GM18508 (cell line): ENCODE measurements around the gene KRT26.
"Not testable (repeated sequence)": the region's sequence is repeated elsewhere in the genome, so short reads cannot be mapped to it uniquely, and the experiment has no call there.

Experiments
- ATAC-seq: cut with Tn5 transposase; IDR thresholded peaks from one replicate; pipeline ENCODE4 v1.9.1; 2021; ENCODE audit warnings: moderate number of reproducible peaks; ENCODE audit not compliant: insufficient read depth, unreplicated experiment

Gene KRT26

GRCh38 chr17:40772101-40772500, at the start of gene KRT26:
TSS of gene KRT26 (minus strand) at chr17:40772201. CDS start at chr17:40772113, 88 bp downstream.
- ATAC-seq, result no peak

GRCh38 chr17:40821536-40821935, 49.5 kb upstream of the KRT26 start:
- no peak for ATAC-seq

DNA sequence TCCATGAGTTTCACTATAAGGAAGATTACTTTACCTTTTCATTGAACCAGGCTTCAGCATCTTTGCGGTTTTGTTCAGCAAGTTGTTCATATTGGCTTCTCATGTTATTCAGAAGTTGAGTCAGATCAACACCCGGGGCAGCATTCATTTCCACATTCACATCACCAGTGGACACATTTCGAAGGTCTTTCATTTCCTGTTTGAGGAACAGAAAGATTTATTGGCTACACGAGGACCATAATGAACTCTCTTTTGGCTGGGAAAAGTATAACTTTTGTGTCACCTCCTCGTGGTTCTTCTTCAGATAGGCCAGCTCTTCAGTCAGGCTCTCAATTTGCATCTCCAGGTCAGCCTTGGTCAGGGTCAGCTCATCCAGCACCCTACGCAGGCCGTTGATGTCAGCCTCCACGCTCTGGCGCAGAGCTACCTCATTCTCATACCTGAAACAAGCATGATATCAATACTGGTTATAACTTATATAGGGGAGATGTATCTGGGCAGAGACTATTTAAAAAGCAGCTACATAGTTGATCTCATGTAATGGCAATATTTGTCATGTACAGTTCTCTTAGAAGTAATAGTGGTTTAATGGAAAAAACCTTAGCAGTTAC, 48.3 kb upstream of the KRT26 start:
- no peak for ATAC-seq

DNA sequence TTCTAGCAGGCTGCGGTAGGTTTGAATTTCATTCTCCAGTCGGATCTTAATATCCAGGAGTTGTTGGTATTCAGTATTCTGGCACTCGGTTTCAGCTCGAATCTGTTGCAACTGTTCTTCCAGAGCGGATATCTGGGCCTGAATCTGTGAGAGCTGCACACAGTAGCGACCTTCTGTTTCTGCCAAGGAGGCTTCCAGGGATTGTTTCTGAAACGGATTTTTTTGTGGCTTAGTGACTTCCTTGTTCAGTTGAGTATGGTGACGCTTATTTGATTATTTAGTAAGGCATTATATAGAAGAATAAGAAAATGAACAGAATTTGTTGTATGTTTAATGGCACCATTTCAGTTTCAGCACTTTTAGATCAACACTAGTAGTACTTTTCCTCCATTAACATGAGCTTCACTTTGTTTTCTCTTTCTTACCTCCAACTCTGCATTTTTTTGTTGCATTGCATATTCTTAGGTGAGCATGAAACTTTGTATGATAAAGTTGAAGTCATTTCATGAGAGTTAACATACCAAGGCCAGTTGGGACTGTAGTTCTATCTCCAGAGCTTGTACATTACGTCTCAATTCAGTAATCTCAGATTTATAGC, 47.6 kb upstream of the KRT26 start:
- ATAC-seq, result no peak

DNA sequence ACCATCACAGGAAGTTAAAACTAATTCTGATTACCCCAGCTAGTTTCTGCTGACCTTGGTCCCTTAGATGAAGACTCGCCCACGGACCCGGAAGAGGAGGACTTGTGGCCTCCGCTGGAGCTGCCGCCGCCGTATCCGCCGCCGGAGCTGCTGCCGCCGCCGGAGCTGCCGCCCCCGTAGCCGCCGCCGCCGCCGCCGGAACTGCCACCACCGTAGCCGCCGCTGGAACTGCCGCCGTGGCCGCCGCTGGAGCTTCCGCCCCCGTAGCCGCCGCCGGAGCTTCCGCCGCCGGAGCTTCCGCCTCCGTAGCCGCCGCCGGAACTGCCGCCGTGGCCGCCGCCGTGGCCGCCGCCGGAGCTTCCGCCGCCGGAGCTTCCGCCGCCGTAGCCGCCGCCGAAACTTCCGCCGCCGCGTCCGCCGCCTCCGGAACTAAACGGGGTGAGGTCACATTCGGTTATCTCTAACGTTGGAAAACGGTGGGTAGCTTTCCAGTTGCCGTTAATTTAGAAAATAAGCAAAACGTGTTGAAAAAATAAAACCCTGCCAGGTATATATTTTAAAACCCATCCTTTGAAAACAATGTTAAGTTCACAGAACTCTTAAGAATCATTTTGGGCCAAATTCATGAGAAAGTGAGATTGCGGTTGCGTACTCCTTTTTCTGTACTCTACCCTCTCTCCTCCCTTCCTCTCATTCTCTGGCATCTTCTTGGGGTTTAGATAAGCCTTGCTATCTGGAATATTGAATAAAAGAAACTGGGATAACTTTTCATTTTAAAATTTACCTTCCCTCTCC, 46.9 kb upstream of the KRT26 start:
- no peak for ATAC-seq

DNA sequence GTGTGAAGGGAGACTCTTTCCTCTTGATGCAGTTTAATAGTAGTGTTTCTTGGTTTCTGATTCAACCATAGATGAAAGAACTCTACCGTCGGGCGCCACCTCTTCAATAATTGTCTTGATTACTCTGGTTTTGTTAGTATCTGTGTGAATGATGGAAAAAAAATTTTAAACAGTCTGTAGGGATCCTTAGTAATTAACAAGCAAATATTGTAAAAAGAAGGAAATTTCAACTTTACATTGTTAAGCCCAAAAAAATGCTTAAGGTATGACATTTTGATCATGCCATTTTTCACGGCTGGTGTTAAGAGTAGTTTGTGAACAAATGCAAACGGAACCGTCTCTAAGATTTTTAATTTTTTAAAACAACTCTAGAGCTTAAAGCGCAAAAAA, 46.3 kb upstream of the KRT26 start:
- ATAC-seq, result no peak

- ATAC-seq, result no peak
These were observed 45.2 kb upstream of the KRT26 start for GRCh38 chr17:40817103-40817682.

GRCh38 chr17:40816569-40816968, 44.6 kb upstream of the KRT26 start:
- ATAC-seq, result no peak

- no peak for ATAC-seq
These were observed 43.4 kb upstream of the KRT26 start for GRCh38 chr17:40815381-40815780.

- ATAC-seq, result not testable (repeated sequence)
These were observed 42.7 kb upstream of the KRT26 start for GRCh38 chr17:40814657-40815056.

GRCh38 chr17:40813804-40814203, 41.8 kb upstream of the KRT26 start:
- ATAC-seq, result no peak

DNA sequence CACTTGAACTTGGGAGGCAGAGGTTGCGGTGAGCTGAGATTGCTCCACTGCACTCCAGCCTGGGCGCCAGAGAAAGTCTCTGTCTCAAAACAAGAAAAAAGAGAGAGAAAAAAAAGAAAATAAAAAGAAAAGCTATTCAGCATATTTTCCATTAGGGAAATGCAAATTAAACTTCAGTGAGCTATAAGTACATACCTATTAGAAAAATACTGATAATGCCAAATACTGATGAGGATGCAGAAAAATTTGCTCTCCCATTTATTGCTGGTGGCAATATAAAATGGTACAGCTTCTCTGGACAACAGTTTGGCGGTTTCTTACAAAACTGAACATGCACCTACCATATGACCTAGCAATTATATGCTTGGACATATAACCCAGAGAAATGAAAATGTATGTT, 40.6 kb upstream of the KRT26 start:
- ATAC-seq, result no peak

- ATAC-seq, result no peak
These were observed 38.5 kb upstream of the KRT26 start for GRCh38 chr17:40810494-40810893.

DNA sequence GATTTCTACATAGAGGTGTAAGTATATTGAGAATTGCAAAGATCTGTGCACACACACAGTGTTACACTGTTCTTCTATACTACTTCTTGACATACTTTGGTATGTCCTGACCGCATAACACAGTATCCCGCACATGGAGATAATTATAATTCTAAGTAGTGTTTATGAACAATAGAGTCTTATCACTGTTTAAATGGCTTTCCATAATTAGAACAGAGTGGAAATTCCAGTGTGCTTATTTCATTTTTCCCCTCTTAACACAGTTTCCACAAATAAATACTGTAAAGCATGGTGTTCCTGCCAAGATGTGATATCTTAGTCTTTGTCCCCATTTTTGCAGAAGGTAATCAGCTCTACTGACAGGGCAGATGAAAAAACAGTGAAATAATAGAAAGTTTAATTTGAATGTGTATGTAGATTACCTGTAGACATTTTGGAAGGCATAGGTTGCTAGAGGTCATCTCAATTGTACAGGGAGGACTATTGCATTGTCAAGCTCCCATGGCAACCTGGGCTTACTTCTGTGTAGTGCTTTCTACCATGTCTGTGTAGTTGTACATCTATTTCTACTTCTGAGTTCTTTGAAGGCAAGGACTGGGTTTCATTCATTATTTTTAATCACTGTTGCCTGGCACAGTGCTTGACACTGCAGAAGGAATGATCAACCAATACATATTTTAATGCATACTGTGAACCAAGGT, 37.9 kb upstream of the KRT26 start:
- no peak for ATAC-seq

GRCh38 chr17:40806131-40806530, 34.1 kb upstream of the KRT26 start:
- no peak for ATAC-seq

- no peak for ATAC-seq
These were observed 31.6 kb upstream of the KRT26 start for GRCh38 chr17:40803617-40804082.

DNA sequence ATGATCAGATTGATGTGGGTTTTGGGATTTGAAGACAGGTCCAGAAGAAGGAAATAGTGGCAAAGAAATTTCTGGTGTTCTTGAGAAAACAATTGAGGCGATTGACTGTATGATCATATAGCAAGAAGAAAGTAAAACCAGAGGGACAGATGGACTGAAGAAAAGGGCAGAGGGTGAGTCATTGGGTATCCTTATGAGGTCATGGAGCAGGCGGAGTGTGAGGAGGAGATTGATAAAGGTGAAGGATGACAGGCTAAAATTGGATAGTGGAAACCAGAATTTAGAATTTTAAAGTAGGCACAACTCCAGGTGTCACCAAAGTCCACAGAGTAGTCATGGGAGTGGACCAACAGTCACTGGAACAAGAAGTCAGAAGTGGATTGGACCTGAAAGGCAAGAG, 29.2 kb upstream of the KRT26 start:
- no peak for ATAC-seq

DNA sequence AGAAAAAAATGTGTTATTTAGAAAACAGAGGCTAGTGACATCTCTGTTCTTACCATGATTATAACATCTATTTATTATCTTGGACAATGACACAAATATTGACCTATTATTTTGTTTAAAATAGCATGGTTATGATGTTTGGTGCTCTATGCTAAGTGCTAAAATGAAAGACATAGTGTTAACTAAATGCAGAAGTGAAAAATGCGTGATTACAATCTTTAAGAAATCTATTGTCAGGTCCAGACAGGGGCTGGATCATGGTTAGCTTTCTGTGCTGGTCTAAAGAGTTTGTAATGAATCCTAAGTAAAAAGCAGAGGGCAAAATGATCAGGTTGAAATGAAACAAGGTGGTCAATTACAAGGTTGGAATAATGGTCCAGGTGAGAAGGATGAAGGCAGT, 28.4 kb upstream of the KRT26 start:
- no peak for ATAC-seq

- ATAC-seq, result no peak
These were observed 27.9 kb upstream of the KRT26 start, which contains the start of gene KRT28 for GRCh38 chr17:40799859-40800258. TSS of gene KRT28 (minus strand) at chr17:40799959. CDS start at chr17:40799893, 66 bp downstream.

DNA sequence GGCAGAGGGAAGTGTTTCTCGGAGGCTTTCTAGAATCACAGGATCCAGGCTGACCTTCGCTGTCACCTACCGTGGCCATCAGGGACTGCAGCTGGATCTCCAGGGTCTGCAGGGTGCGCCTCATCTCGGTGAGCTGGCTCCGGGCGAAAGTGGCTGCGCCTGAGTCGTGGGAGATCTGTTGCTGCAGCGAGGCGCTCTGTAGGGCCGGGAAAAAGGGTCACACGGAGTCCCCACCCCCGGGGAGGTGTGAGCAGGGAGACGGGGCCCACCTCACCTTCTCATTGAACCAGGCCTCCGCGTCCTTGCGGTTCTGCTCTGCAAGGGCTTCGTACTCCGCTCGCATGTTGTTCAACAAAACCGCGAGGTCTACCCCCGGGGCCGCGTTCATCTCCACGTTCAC, 24.8 kb upstream of the KRT26 start:
- ATAC-seq, result no peak
